Measurements from ENCODE around the gene CRTC3. TPM values are rescaled to one million over a fixed set of nuclear protein-coding genes. Genes with fewer than 3 reads are reported as not detected.

The CRTC3 gene
- total RNA-seq, 6 experiments from 2014 or later: 8.4 to 16.2 (median 11.3) TPM

DNA sequence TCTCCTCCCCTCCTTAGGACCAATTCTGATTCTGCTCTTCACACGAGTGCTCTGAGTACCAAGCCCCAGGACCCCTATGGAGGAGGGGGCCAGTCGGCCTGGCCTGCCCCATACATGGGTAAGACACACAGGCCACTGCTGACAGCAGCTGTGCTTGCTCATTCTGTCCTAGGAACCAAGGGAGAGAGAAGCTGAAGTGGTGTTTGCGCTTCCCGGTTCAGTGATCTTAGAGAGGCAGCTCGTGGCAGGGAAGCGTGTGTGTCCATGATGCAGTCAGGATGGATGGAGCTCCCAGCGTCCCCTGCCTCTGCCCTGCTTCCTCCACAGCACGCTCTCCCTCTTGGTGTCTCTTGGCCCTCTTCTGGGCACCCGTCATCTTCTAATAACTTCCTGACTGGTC lies 77.6 kb downstream of the CRTC3 start:
- ATAC-seq (no peak), DNase-seq (no peak)
- Histone ChIP-seq H3K27ac (no peak overlapping the region), H3K36me3 (peaks cover 0 to 5% (median 0%) of the 10 kb centered on the region in 4 donors), H3K4me1 (no peaks in the 10 kb centered on the region), H3K27me3 (no peaks in the 10 kb centered on the region), H3K4me3 (no peak overlapping the region), H3K9me3 (no peaks in the 10 kb centered on the region)
- intact Hi-C loops (cut with DNase I): loop anchor here in 1 of 2 donors (10.0 kb wide), 1 partner anchor 283 kb away; no protein-coding TSS in a partner anchor
- WGBS (ENCODE audit: insufficient coverage, low coverage, low lambda C conversion rate, missing lambda C conversion rate): 95% methylated on average over 7 of the region's 9 CpGs
- no peak for TF ChIP-seq POLR2A (IDR thresholded peaks at IDR 0.05)

- ATAC-seq: no peak
- TF ChIP-seq, protein P1, sequence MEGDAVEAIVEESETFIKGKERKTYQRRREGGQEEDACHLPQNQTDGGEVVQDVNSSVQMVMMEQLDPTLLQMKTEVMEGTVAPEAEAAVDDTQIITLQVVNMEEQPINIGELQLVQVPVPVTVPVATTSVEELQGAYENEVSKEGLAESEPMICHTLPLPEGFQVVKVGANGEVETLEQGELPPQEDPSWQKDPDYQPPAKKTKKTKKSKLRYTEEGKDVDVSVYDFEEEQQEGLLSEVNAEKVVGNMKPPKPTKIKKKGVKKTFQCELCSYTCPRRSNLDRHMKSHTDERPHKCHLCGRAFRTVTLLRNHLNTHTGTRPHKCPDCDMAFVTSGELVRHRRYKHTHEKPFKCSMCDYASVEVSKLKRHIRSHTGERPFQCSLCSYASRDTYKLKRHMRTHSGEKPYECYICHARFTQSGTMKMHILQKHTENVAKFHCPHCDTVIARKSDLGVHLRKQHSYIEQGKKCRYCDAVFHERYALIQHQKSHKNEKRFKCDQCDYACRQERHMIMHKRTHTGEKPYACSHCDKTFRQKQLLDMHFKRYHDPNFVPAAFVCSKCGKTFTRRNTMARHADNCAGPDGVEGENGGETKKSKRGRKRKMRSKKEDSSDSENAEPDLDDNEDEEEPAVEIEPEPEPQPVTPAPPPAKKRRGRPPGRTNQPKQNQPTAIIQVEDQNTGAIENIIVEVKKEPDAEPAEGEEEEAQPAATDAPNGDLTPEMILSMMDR (IDR thresholded peaks at IDR 0.05): no peak
- no peak for TF ChIP-seq POLR2A (IDR thresholded peaks at IDR 0.05)
- no peak for DNase-seq
- Histone ChIP-seq H3K27me3 (no peaks in the 10 kb centered on the region), H3K4me3 (no peak overlapping the region), H3K4me1 (no peaks in the 10 kb centered on the region), H3K27ac (no peak overlapping the region), H3K36me3 (peaks cover 0 to 5% (median 2%) of the 10 kb centered on the region in 4 donors), H3K9me3 (no peaks in the 10 kb centered on the region)
- intact Hi-C loops (cut with DNase I): loop anchor here in 1 of 2 donors (10.0 kb wide), 1 partner anchor 285 kb away; no protein-coding TSS in a partner anchor
- 69% methylated on average over 5 of the region's 5 CpGs for WGBS (ENCODE audit: insufficient coverage, low coverage, low lambda C conversion rate, missing lambda C conversion rate)
These were observed 79.8 kb downstream of the CRTC3 start for GRCh38 chr15:90609242-90610180.

GRCh38 chr15:90610190-90610589 lies 80.5 kb downstream of the CRTC3 start:
- intact Hi-C loops (cut with DNase I): no loop called here
- peaks cover 0 to 6% (median 4%) of the 10 kb centered on the region in 4 donors for H3K36me3 ChIP-seq

DNA sequence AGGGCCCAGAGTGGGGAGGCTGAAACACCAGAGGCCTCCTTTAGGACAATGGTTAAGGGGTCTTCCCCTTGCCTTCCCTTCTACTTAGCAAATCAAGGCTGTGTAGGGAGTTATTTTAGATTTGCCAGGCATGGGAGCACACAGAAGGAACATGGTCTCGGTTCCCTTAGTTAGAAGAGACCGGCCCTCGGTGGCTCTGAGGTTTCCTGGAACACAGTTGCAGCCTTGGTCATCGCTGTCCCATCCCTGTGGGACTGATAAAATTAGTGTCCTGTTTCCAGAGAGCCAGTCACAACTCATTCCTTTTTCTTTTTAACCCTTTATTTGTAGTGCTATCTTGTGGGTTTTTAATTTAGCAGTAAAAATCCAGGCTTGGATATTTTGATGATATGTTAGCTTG lies 81.4 kb downstream of the CRTC3 start:
- no peak overlapping the region for H3K27ac ChIP-seq
- no peak for DNase-seq
- intact Hi-C loops (cut with DNase I): no loop called here
- H3K27me3 ChIP-seq: no peaks in the 10 kb centered on the region
- no peak overlapping the region for H3K4me3 ChIP-seq
- TF ChIP-seq, protein P1 (IDR thresholded peaks at IDR 0.05): no peak
- no peak for TF ChIP-seq POLR2A (IDR thresholded peaks at IDR 0.05)
- ATAC-seq: no peak
- H3K9me3 ChIP-seq: no peaks in the 10 kb centered on the region
- peaks cover 0 to 14% (median 4%) of the 10 kb centered on the region in 4 donors for H3K36me3 ChIP-seq
- 85% methylated on average over 2 of the region's 4 CpGs for WGBS (ENCODE audit: insufficient coverage, low coverage, low lambda C conversion rate, missing lambda C conversion rate)
- no peaks in the 10 kb centered on the region for H3K4me1 ChIP-seq

More at GRCh38 chr15:90610190-90610589, 80.5 kb downstream of the CRTC3 start:
- no peaks in the 10 kb centered on the region for H3K27me3 ChIP-seq
- no peaks in the 10 kb centered on the region for H3K9me3 ChIP-seq
- H3K4me1 ChIP-seq: no peaks in the 10 kb centered on the region
- DNase-seq: no peak
- 96% methylated on average over 2 of the region's 2 CpGs for WGBS (ENCODE audit: insufficient coverage, low coverage, low lambda C conversion rate, missing lambda C conversion rate)
- no peak for ATAC-seq
- no peak overlapping the region for H3K27ac ChIP-seq
- TF ChIP-seq, protein P1 (IDR thresholded peaks at IDR 0.05): no peak
- TF ChIP-seq POLR2A (IDR thresholded peaks at IDR 0.05): no peak
- H3K4me3 ChIP-seq: no peak overlapping the region

DNA sequence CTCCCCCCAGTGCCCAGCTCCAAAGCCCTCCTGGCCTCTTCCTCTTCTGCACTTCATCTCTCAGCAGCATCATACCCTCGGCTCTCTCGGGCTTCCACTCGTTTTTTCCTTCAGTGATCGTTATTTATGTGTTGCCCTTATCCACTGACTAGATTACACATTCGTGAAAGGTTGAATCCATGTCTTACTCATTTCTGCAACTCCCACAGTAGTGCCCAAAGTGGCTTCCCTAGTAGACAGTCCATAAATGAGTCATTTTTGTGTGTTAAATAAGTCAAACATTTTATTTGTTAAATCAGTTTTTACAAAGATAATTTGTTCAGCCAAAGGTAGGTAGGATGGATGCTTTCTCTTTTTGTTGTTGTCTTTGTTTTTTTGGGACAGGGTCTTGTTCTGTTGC lies 87.4 kb downstream of the CRTC3 start:
- Histone ChIP-seq H3K36me3 (peaks cover 0 to 24% (median 9%) of the 10 kb centered on the region in 4 donors), H3K4me3 (no peak overlapping the region), H3K27ac (no peak overlapping the region), H3K27me3 (no peaks in the 10 kb centered on the region), H3K9me3 (no peaks in the 10 kb centered on the region), H3K4me1 (peaks cover 0 to 9% (median 0%) of the 10 kb centered on the region in 4 donors)
- 70% methylated on average over 5 of the region's 5 CpGs for WGBS (ENCODE audit: insufficient coverage, low coverage, low lambda C conversion rate, missing lambda C conversion rate)
- no peak for DNase-seq
- intact Hi-C loops (cut with DNase I): no loop called here
- ATAC-seq: no peak
- TF ChIP-seq POLR2A (IDR thresholded peaks at IDR 0.05): no peak
- TF ChIP-seq, protein P1 (IDR thresholded peaks at IDR 0.05): no peak
